HepG2 (cell line): ENCODE data around the gene MRPL2. TPM values are rescaled to one million over a fixed set of nuclear protein-coding genes. Genes with fewer than 3 reads are reported as not detected.

Source experiments
- CEBPB ChIP-seq: IDR thresholded peaks from 2 replicates; pipeline ENCODE4 v1.6.1; 2011; ENCODE audit warnings: low read depth, low read length, improper control_type of control experiment, borderline replicate concordance
- ETV5 ChIP-seq: IDR thresholded peaks from 2 replicates; pipeline ENCODE4 v1.6.1; 2018; ENCODE audit warnings: missing biosample characterization, missing genetic modification reagents, inconsistent platforms, borderline replicate concordance
- FOXC1 ChIP-seq: sonication (generic); formaldehyde crosslinking; IDR thresholded peaks from 2 replicates; pipeline ENCODE4 v1.8.0; 2022; ENCODE audit warnings: mild to moderate bottlenecking, missing genetic modification reagents, borderline replicate concordance
- GATAD1 ChIP-seq: IDR thresholded peaks from 2 replicates; pipeline ENCODE4 v1.6.1; 2016; ENCODE audit warnings: missing genetic modification reagents, missing compliant biosample characterization
- GATAD2A ChIP-seq: IDR thresholded peaks from 2 replicates; pipeline ENCODE4 v1.6.1; 2016
- HNRNPK ChIP-seq: fragments of 200-400 bp; formaldehyde crosslinking; IDR thresholded peaks from 2 replicates; pipeline ENCODE4 v1.6.1; 2018; ENCODE audit warnings: low read length, low read depth, moderate library complexity, mild to moderate bottlenecking; ENCODE audit not compliant: poor library complexity, severe bottlenecking
- IKZF5 ChIP-seq: IDR thresholded peaks from 2 replicates; pipeline ENCODE4 v1.6.1; 2018; ENCODE audit warnings: missing genetic modification reagents, mild to moderate bottlenecking, missing compliant biosample characterization
- IRF2 ChIP-seq: IDR thresholded peaks from 2 replicates; pipeline ENCODE4 v1.6.1; 2018; ENCODE audit warnings: missing genetic modification reagents, missing compliant biosample characterization
- ISL2 ChIP-seq: sonication (generic); formaldehyde crosslinking; IDR thresholded peaks from 2 replicates; pipeline ENCODE4 v1.5.0; 2020; ENCODE audit warnings: missing genetic modification reagents
- NFATC3 ChIP-seq: sonication (generic); formaldehyde crosslinking; IDR thresholded peaks from 2 replicates; pipeline ENCODE4 v1.5.1; 2020; ENCODE audit warnings: mild to moderate bottlenecking, missing genetic modification reagents
- RBFOX2 ChIP-seq: fragments of 200-400 bp; formaldehyde crosslinking; IDR thresholded peaks from 2 replicates; pipeline ENCODE4 v1.6.1; 2017; ENCODE audit warnings: low read depth, mild to moderate bottlenecking, low read length
- RELA ChIP-seq: sonication (generic); formaldehyde crosslinking; IDR thresholded peaks from 2 replicates; pipeline ENCODE4 v1.4.0; 2020; ENCODE audit warnings: missing genetic modification reagents
- SPEN ChIP-seq: sonication (generic); formaldehyde crosslinking; IDR thresholded peaks from 2 replicates; pipeline ENCODE4 v1.5.1; 2020; ENCODE audit warnings: low read depth, mild to moderate bottlenecking, missing genetic modification reagents
- ZNF335 ChIP-seq: sonication (generic); formaldehyde crosslinking; IDR thresholded peaks from 2 replicates; pipeline ENCODE4 v1.4.0; 2020; ENCODE audit warnings: missing genetic modification reagents
- ZNF580 ChIP-seq: IDR thresholded peaks from 2 replicates; pipeline ENCODE4 v1.6.1; 2016; ENCODE audit warnings: low read depth, borderline replicate concordance
- ZNF597 ChIP-seq: sonication (generic); formaldehyde crosslinking; IDR thresholded peaks from 2 replicates; pipeline ENCODE4 v1.5.0; 2020; ENCODE audit warnings: missing genetic modification reagents
- ZNF605 ChIP-seq: sonication (generic); formaldehyde crosslinking; IDR thresholded peaks from 2 replicates; pipeline ENCODE4 v1.8.0; 2022; ENCODE audit warnings: mild to moderate bottlenecking, missing genetic modification reagents
- ZNF629 ChIP-seq: sonication (generic); formaldehyde crosslinking; conservative IDR thresholded peaks from 2 replicates; pipeline ENCODE4 v1.5.0; 2020; ENCODE audit warnings: missing genetic modification reagents
- ZNF687 ChIP-seq: sonication (generic); formaldehyde crosslinking; IDR thresholded peaks from 2 replicates; pipeline ENCODE4 v1.5.1; 2020; ENCODE audit warnings: mild to moderate bottlenecking, missing genetic modification reagents, moderate library complexity
- ZNF737 ChIP-seq: sonication (generic); formaldehyde crosslinking; IDR thresholded peaks from 2 replicates; pipeline ENCODE4 v1.5.0; 2020; ENCODE audit warnings: missing genetic modification reagents, mild to moderate bottlenecking, borderline replicate concordance
- ZNF784 ChIP-seq: sonication (generic); formaldehyde crosslinking; IDR thresholded peaks from 2 replicates; pipeline ENCODE4 v1.5.1; 2020; ENCODE audit warnings: missing genetic modification reagents, mild to moderate bottlenecking, borderline replicate concordance
- ZSCAN22 ChIP-seq: sonication (generic); formaldehyde crosslinking; IDR thresholded peaks from 2 replicates; pipeline ENCODE4 v1.4.0; 2020; ENCODE audit warnings: mild to moderate bottlenecking, missing genetic modification reagents
- polyA plus RNA-seq, 8 experiments: library from polyadenylated mRNA; depleted of rRNA in 3 of 8; stranded (reverse) in 7 of 8; unstranded in 1 of 8; fragments of >200 nt; fragmentation: Illumina TruSeq in 4 of 8; extraction: Trizol in 4 of 8; gene quantifications; 2 replicates each; pipeline versions ENCODE4 v1.2.1 to v1.2.3, GENCODE V29; 2011 to 2016; ENCODE audit warnings: low read depth in 4 of 8, missing spikeins in 1 of 8, mixed read lengths in 1 of 8; ENCODE audit not compliant: insufficient read depth in 1 of 8
- total RNA-seq, 5 experiments: library from RNA; depleted of rRNA; stranded (reverse); fragments of >200 nt; fragmentation: Illumina TruSeq; extraction: Trizol; gene quantifications; 2 replicates each; pipeline ENCODE4 v1.2.3, GENCODE V29; 2016; ENCODE audit warnings: low read depth in 1 of 5

MRPL2 gene
- total and polyA plus RNA-seq, 2 of the 13 experiments (the other 11 are each of a cell fraction or from before 2014, with no cell fraction given): 56.8 to 65.6 TPM

- no peak for TF ChIP-seq IKZF5
- no peak for TF ChIP-seq CEBPB
- no peak for TF ChIP-seq ZNF580 (CRISPR knock-in tag)
- no peak for TF ChIP-seq GATAD1 (CRISPR knock-in tag)
- TF ChIP-seq ISL2 (CRISPR knock-in tag): no peak
- TF ChIP-seq ZNF335 (CRISPR knock-in tag): no peak
- no peak for TF ChIP-seq ZNF784 (CRISPR knock-in tag)
- 0 out of 2 replicates have a peak, but pooled peaks have one; percentile 15 for TF ChIP-seq IRF2
- 0 out of 2 replicates have a peak, but pooled peaks have one; percentile 20 for TF ChIP-seq GATAD2A (CRISPR knock-in tag)
- no peak for TF ChIP-seq HNRNPK
- TF ChIP-seq RELA: no peak
- TF ChIP-seq ZNF687 (CRISPR knock-in tag): no peak
- TF ChIP-seq ZSCAN22 (CRISPR knock-in tag): no peak
- 0 out of 2 replicates have a peak, but pooled peaks have one; percentile 13 for TF ChIP-seq ETV5
- TF ChIP-seq ZNF605: peak; percentile 28; the same call in 1 of the 2 replicates
- TF ChIP-seq ZNF629 (CRISPR knock-in tag): no peak
- TF ChIP-seq ZNF597: no peak
- no peak for TF ChIP-seq ZNF737 (CRISPR knock-in tag)
- TF ChIP-seq NFATC3 (CRISPR knock-in tag): no peak
- no peak for TF ChIP-seq FOXC1 (CRISPR knock-in tag)
- TF ChIP-seq SPEN: 0 out of 2 replicates have a peak, but pooled peaks have one; percentile 51
- no peak for TF ChIP-seq RBFOX2
Observed at GRCh38 chr6:43070028-43070632, 10.9 kb upstream of the MRPL2 start (continued).
